HG03045 (cell line): ENCODE results near the gene TP63.

Experiments used
- ATAC-seq: cut with Tn5 transposase; IDR thresholded peaks from one replicate; pipeline ENCODE4 v1.9.1; 2021; ENCODE audit warnings: mild to moderate bottlenecking, moderate library complexity; ENCODE audit not compliant: unreplicated experiment

TP63 gene

DNA sequence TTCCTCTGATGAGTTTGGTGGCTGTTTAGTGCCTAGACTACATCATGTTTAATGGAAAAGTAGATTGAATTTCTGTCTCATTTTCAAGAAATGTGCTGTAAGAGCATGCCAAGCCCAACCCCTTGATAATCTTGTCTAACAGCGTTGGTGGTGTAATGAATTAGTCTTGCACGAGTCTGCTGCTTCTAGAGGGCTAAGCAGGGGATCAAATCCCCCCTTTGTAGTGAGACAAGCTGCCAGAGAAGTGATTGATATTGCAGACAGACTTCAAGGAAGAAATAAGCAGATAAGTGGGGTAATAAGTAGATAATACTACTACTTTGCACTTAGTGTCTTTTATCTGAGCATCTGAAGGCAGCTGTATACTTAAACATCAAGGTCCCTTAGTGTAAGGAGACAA is 141.4 kb downstream of the TP63 start:
- no peak for ATAC-seq

DNA sequence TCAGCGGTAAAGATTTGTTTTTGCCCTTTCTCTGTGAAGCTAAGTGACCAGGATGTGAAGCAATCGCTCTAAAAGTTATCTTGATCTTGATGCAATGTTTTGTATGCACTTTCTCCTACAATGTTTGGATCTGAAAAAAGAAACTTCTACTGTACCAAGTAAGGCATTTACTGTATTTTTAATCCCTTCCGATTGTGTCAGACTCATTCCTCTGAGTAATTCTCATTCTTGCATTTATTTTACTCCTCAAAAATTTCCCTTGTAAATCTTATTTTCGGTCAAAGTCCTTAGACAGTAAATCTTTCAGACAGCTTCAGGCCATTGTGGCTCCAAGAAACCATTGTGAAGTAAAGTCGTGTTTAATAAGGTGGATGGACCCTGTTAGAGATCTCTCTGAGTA is 141.9 kb downstream of the TP63 start:
- no peak for ATAC-seq

DNA sequence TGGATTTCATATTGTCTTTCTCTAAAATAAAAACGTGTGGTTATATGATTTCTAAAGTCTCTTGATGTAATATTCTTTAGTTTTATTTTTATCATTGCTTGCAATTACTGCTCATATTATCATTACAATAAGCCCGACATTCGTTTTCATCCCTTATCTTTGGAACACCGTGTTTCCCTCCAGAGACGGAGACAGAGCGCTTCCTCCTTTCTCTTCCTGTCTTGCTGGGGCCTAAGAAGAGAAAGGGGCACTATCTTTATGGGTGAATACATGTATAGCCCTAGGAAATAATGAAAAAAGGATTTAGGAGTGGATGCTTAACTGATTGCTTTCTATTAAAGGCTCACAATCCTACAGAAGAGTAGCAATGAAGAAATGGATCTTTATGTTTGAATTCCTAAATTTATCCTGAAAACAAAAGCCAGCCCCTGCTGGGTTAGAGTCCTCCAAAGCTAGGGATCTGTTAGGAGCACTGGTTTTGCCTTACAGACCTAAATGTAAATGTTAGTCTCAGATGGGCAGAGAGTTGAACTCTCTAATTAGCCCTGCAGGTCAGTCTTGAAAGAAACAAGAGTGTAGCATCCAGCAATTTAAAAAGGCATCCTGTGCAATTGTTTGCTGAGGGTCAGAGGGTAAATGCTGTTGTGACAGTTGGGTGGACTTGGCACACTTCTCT is 145.1 kb downstream of the TP63 start:
- no peak for ATAC-seq

DNA sequence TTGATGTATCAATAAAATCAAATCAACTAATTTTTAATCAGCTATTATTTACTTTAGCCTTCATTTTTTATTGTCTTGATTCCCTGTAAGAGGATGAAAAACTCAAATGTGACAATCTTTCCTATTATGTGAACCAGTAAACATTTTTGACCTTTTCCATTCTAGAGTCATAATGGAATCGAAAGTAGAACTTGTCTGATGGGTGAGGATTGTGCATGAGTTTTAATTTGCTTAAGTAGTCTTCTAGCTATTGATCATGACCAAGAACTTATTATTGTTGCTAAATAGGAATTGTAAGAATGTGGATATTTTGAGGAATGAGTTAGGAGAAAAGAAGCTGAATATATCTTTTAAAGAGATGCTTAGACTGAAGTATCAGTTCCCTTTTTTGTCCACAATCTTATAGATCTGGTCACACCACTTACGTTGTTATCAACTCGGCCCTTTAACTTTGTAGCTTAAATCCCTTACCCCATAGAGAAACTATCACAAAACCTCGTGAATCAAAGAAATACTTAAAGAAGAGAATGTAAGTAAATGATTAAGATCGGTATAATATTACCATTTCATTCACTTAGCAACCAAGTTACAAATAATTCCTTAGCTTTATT is 147.3 kb downstream of the TP63 start:
- ATAC-seq, result no peak

DNA sequence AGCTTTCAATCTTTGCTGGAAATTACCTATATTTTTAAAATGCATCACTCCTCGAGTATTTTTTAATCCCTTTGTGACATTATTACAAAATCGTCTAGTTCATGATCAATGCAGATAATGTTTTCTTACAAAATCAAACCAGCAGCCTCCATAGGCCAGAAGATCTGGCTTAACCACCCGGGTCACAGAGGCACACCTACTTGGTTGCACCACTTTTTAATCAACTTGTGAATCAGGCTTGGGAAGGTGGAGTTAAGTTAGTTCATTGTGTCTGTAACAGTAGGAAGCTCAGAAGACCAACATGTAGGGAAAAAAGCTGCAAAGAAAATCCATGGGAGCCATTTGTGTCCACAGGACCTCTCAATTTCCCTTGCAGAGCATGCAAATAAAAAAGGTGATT is 148.0 kb downstream of the TP63 start:
- ATAC-seq, result no peak

DNA sequence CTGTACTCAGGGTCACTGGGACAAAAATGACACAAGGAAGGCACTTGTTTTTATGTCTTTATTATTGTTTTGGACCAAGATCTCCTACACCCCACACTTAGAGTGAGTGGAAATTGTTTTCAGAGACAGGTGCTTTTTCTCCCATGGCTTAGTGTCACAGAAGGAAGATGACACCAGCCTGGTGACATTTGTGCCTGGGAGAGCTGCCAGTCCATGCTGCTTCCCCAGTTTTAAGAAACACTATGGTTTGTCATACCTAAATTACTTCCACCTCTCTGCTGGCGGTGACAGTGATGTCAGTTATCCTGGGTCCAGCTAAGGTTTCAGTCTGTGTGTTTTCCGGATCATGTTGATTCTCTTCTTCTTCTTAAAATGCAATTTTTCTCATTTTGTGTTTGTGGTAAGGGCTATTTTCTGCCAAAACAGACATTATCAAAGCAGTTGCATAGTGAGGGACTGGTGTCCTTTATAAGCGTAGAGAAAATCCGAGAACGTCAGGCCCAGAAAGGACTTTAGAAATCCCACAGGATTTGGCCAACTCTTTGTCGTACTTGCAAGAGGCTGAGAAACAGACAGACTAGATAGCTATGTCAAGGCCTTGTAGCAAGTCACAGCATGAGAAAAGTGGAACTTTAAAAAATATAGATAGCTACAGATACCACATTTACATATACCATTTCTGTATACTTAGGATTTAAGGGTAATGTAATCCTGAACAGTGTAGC is 149.5 kb downstream of the TP63 start:
- no peak for ATAC-seq

DNA sequence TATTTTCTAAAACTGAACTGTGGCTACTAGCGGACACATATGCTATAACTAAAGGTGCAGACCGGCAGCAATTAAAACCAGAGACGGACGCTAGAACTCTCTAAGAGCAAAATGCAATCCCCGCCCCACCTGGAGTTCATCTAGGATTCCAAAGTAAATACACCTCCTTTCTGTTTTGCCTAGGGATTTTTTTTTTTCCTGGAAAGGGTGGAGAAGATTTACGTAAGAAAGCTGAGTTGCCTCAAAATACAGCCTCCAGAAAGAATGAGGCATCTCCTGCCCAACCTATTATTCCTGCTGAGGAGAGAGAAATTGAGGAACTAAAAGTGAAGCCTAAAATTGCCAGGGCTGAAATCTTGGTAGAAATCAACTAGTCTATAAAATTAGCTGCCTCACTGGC is 150.2 kb downstream of the TP63 start:
- ATAC-seq, result no peak

DNA sequence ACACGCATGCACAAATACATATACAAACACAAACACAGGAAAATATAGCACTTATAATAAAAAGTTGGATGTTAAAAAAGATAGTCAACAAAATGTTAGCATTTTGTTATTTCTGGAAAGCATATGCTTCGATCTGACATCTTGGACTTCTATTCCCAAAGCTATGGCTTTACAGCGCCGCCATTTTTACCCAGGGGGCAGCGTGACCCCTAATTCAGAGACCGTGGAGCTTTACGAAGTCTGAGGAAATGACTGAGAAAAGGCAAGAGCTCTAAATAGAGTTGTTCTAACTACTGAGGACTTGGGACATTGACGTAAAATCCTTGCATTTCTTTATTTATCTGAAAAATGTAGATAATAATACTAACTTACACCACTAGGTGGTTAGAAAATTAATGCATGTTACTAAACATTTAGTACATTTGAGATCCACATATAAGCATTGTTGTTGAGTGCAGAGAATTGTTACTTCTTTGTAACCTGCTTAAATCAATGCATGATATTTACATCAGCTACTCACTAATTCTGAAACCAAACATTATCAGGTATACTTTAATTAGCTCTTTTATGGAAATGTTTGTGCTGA is 155.4 kb downstream of the TP63 start:
- ATAC-seq, result no peak

DNA sequence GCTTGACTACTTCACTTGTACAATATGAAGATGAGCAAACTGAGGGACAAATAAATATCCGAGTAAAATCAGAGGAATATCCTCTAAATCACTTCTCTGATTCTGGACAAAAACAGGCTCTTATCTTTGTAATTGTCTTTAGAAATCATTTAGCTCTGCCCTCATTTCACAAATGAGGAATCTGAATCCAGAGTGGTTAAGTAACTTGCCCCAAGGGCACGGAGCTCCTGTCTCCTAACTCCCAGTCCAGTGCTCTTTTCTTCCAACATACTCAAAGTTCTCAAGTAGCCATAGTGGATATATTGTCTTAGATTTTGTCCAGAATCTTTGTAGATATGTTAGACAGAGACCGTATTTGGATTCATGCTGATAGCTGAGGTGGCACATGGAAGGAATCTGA is 156.0 kb downstream of the TP63 start:
- ATAC-seq, result no peak

DNA sequence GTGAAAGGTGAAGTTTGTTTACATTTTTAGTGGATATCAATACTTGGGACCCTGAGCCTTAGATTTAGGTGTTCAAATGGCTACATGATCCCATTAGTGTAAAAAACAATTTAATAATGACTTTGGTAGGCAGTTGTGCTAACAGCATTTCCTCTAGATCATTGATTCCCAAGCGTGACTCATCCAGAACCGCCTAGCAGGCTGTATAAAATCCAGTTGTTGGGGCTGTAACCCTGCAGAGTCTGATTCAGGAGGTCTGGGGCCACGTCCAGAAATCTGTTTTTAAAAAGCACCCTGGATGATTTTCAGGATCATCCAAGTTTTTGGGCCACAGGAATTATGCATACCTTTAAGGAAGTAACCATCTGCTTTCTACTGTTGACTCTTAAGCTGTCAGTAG is 156.4 kb downstream of the TP63 start:
- no peak for ATAC-seq

DNA sequence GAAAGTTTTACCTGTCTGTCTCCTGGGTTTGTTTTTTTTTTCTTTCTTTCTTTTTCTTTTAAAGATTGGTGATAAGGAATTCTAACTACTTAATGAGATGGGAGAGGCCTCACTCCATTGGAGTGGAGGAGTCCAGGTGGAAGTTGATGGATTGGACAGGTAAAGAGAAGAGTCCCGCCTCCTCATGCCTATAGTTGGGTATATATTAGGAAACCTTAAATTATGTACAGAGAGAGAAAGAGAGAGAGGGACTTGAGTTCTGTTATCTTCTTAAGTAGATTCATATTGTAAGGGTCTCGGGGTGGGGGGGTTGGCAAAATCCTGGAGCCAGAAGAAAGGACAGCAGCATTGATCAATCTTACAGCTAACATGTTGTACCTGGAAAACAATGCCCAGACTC is 158.2 kb downstream of the TP63 start:
- ATAC-seq, result no peak

DNA sequence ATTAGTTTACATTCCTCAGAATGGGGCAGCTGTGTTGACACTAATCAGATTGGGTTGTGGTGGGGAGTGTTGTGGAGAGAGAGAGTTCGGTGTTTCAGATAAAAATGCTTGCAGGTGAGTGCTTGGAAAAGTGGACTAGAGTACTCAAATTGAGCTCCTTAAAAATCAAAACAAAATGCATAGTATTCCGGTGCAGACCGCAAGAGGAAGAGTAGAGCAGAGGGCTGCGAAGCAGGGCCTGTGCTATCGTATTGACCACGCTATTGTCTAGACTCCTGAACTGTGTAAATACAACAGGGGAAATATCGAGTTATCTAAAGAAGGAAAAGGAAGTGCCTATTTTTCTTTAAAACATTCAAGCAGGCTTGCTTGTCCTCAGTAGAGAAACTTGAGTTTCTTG is 159.5 kb downstream of the TP63 start:
- ATAC-seq, result no peak

DNA sequence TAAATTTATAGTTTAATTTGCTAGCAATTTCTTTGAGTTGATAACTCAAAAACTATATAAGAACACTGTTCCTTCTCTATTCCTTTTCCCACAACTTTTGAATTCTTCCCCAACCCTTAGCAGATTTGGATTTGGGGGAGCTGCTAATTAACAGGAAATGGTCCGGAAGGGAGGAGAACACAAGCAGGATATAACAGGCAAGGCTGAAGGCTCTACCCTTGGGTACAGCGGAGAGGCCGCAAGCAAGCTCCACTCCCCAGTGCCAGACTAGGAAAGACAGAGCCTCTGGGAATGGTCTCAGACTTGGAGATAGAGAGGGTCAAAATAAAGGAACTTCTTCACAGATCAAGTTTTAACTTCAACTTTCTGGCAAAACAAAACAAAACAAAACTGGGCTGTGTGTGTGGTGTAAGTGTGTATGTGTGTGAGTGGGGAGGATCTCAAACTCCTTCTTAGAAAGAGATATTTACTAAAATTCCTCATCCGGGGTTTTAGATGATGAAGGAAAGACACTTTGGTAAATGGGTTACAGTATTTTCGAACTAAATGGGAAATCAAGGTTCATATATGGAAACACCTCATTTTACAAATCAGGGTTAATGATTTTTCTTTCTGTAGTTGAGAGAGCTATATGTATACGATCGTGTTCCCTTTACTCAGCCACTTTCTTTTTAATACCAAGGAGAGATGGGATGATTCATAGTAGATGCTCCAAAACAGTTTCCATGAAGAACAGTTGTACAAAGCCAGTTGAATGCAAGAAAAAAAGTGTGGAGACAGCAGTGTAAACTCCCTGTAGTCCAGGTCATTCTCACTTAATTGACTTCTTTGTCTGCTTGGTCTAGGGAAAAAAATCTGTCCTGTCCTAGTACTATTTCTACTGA is 161.1 kb downstream of the TP63 start:
- ATAC-seq, result no peak

DNA sequence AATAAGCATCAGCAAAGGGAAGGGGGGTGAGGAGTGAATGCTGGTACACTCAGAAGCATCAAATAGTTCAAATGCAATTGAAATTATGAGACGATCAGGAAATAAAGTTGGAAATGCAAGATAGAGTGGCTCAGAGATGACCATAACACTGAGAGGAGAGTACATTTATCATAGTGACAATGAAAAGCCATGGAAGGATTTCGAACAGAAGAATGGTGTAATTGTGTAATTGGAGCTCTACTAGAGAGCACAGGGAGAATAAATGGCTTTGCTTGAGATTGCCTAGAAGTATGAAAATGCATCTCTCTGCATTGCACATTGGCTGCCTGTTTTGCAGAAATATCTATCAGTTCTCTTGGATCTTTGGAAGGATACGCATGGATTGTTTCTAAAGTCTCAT is 163.3 kb downstream of the TP63 start:
- no peak for ATAC-seq

DNA sequence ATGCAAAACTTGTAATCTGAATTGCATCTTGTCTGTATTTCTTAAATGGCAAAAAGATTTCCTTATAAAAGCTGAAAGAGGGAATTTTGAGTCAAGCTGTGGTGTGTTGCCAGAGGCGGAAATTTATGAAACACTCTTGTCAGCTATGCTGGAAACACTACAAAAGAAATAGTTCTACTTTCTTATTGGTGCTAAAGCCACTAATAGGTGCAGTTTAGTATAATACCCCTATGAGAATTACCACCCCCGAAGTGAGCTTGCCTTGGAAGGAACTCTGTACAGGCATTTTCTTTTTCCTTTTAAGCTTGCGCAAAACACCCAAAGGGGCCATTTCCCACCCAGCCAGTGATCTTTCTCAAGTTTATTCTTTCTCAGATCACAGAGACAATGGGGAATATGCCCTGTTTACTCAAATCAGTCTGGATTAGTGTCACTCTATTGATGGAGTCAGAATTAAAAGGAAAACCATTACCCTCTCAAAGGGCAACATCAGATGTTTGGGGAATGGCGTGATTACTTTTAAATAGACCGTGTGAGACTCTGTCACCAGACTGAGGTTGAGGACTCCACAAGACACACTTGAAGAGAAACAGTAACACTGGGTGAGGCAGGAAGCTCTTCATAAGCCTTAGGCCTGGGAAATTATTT is 166.0 kb downstream of the TP63 start:
- ATAC-seq, result no peak

DNA sequence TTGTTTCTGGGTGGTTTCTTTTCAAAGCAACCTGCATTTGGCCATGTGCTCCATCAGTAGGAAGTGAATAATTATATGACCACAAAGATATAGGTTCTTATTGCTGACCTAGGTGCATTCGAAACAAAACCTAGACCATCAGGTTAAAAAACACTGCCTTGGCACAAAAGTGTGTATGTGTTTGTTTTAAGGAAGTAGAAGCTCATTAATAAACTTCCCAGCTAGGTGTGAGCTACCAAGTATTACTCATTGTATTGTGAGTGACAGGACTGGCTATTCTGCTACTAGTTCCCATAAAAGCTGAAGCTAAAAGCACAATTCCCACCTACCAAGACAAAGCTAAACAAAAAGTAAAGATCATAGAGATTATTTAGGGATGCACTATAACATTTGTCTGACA is 168.2 kb downstream of the TP63 start:
- ATAC-seq, result no peak

DNA sequence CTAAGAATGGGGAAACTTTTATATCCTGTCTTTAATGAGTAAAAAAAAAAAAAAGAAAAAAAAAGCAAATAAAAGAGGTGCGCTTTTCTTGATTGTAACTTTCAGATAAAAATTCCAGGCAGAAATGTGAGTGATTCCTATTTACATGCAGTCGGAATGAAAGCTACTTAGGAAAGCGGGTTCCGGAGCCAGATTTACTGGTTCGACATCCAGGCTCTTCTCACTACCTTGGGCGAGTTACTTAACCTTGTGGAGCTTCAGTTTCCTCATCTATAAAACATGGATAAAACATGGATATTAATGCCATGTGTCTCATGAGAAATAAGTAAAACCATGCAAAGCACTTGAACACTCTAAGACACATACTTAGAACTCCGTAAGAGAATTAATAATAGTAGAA is 169.2 kb downstream of the TP63 start:
- no peak for ATAC-seq

DNA sequence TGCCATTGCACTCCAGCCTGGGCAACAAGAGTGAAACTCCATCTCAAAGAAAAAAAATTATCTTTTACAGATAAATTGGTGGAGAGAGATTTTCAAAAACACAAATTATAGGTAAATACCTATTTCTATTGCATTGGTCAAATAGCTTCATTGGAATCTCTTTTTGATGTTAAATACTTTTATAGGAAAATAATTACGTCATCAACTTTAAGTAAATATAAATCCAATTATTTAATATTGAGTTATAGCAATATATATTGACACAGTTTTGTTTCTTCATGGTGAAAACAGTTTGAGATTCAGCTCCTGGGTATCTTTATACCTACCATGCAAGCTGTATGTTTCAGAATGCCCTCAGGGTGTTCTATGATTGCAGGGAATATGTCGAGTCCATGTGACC is 172.1 kb downstream of the TP63 start:
- no peak for ATAC-seq

DNA sequence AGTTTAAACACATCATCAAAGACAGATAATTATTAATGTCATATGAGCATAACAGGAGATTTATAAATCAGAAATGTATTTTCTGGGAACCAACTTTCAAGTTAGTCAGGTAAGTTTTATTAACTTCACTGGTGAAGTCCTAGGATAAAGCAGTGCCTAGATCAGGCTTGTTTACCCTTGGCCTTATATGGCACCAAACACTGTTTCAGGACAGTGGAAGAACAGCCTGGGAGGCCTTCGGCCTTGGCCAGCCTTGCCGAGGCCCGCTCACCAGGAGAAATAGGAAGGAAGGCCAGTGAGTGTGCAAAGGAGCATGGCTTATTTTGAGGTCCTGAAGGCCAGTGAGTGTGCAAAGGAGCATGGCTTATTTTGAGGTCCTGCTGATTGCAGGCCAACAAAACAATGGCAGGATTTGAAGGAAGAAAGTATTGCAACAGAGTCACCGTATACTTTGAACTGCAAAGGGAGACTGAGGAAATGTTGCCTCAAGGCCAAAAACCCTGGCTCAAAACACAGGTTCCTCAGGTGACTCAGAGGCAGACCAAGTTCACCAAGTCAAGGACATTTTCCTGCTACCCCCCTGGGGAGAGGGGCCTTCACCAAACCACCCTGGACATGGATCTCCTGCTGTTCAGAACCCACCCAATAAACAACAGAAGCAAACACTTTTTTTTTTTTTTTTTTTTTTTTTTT is 174.3 kb downstream of the TP63 start:
- ATAC-seq, result no peak
